DMS53 treated with DMSO at 0.1 percent for 48 hours (cell line): ENCODE measurements around the gene PAPOLG.
A peak's percentile ranks its signal among the peaks of the same experiment; 100 is the strongest.

Source experiments
- DNase-seq: peaks from one replicate; lab custom pipeline; 2025; ENCODE audit not compliant: unreplicated experiment; lab: John Stamatoyannopoulos, UW

Gene PAPOLG

DNA sequence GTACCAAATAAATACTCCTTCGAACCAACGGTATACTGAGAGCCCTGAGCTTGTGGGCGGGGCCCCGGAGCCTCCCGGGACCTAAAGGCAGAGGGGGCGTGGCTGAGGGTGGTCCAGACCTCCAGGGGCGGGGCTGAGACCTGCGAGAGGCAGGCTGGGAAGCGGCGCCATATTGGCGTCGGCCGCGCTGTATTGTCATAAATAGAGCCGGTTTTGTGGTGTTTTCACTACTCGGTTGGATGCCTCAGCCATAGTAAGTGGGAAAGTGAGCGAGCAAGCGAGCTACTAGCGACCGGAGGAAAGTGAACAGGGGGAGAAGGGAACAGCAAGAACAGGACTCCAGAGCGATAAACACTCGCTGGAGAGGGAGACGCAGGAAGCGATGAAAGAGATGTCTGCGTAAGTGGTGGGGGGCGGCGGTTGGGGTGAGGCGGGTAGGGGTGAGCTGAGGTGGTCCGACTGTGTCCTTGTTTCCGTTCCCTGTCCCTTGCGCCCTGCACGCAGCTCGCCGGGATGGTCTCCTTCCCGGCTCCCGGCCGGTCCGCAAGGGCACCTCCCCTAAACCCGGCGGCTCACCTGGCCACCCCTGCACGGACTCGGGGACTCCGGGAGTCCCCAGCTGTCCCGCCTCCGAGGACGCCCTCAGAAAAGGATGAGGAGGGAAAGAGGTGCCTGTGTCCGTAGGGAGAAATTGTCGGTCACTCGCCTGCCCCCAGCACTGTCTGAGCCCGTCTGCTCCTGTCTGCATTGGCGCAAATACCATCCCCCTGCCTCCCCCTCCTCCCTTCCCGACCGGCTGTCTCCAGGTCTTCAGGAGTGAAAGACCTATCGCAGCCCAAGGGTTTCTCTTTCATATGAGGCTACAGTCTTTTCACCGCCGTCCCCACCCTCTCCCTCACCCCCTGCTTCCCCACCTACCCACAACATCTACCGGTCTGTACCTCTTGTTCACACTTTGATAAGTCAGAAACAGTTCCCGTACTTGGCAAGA lies at the start of gene PAPOLG:
TSS of gene PAPOLG (plus strand) at position 172 of the 991 bp plus-strand sequence. CDS start at position 383, 211 bp downstream.
- DNase-seq: peak; percentile 93

DNA sequence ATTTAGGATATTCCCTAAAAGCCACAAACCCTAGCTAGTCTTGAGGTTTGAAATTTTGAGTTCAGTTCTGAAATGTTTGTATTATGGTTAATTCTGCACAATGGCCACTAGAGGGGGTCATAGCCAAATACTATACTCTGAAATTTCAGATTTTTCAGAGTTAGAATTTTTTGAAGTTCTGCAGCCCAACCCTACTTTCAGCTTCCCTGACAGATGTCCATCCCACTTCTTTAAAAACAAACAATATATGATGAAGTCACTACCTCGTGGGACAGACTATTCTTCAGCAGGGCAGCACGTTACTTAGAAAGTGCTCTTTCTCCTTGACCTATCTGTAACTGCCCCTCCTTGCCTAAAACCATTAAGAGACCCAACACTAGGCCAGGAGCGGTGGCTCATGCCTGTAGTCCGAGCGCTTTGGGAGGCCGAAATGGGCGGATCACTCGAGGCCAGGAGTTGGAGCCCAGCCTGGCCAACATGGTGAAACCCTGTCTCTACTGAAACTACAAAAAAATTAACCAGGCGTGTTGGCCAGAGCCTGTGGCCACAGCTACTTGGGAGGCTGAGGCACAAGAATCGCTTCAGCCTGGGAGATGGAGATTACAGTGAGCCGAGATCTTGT lies 48.2 kb upstream of the PAPOLG start:
- peak; percentile 23 for DNase-seq

DNA sequence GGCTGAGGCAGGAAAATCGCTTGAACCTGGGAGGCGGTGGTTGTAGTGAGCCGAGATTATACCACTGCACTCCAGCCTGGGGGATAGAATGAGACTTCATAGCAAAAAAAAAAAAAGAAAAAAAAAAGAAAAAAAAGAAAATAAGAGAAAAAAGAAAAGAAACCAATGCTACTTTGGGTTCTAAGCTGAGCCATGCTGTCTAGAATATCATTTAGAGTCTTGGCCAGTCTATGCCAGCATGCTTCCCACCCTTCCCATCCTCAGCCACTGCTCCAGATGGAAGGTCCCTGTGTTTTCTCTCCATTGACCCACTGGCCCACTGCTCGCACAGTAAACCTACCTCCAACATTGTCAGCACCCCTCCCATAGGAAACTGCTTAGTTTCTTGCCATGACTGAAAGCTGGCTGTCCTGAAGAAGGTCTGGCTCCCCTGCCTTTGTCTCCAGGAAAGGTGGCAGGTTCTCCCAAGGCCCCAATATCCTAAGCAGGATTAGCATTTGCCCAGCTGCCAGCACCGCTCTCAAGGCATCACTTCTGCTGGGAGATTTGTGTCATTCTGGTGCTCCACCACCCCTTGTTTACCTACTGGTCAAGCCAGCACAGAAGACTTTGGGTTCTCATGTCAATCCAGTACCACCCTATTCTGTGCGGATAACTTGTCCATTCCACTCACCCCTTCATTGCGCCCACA lies 47.3 kb upstream of the PAPOLG start:
- DNase-seq: no peak

DNA sequence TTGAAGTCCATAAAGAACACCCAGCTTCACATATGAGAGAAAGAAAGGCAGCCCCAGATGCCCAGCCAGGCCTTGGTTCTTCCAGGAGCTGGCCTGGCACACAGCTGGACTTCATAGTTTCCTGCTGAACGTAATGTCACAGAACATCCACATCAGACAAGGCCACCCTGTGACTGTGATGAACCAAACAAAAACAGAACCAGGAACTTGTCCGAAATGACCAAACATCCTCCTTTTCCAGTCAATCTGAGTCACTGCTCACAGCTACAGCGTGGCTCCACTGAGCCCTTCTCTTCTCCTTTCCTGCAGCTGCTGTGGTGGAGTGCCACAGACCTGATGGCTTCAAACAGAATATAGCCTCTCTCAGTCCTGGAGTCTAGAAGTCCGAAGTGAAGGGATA lies 45.4 kb upstream of the PAPOLG start:
- DNase-seq: no peak

DNA sequence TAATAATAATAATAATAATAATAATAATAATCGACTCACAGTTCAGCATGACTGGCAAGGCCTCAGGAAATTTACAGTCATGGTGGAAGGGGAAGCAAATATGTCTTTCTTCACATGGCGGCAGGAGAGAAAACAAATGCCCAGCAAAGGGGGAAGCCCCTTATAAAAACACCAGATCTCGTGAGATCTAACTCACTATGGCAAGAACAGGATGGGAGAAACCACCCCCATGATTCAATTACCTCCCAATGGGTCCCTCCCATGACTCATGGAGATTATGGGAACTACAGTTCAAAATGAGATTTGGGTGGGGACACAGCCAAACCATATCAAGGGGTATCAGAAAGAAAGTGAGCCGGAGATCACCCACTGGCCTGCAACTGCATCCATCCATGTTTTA lies 40.5 kb upstream of the PAPOLG start:
- DNase-seq: no peak

DNA sequence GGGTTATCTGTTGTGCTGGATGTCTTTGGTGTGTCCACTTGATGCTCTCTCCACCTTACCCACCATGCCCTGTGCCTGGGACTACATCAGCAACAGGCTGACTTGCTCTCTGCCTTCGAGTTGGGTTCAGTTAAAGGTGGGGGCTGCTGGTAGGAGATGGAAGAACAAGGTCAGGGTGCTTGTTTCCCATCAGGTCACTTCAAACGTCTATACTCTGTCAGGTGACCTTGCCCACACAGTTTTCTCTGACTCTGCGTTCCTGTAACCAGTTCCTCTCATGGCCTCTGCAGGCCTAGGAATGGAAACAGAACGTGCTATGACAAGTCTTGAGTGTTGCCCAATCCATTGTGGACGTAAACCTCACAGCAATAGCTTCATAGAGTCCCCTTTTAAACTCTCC lies 38.4 kb upstream of the PAPOLG start:
- no peak for DNase-seq

DNA sequence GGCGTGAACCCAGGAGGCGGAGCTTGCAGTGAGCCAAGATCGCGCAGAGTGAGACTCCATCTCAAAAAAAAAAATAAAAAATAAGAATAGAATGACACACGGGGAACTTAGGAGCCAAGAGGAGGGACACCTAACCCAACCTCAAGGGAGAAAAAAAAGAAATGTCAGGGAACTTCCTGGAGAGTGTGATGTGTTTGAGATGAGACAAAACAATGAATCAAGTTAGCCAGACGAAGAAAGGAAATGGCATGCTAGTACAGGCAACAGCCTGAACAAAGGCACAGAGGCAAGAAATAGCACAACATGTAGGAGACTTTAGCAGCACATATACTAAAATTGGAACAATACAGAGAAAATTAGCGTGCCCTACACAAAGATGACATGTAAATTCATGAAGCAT lies 36.7 kb upstream of the PAPOLG start:
- no peak for DNase-seq

DNA sequence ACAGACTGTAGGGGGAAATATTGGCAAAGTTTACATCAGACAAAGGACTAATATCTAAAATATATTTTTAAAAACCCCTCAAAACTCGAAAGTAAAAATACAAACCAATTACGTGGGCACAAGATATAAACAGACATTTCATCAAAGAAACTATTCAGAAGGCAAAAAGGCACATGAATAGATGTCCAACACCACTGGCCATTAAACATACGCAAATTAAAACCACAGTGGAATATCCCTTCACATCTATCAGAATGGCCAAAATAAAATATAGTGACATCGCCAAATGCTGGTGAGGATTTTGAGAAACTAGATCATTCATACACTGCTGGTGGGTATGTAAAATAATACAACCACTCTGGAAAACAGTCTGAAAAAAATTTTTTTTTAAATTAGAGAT lies 30.6 kb upstream of the PAPOLG start:
- DNase-seq: no peak

DNA sequence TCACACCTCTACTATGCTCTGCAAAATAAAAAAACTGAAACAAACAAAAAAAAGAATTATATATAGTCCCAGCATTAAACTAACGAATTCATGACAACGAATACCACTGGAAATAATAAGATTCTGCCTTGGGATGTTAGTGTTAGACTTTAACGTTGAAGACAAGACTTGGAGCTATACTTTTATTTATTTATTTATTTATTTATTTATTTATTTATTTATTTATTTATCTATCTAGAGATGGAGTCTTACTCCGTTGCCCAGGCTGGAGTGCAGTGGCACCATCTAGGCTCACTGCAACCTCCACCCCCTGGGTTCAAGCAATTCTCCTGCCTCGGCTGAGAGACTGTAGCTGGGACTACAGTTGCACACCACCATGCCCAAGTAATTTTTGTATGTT lies 27.2 kb upstream of the PAPOLG start:
- no peak for DNase-seq

DNA sequence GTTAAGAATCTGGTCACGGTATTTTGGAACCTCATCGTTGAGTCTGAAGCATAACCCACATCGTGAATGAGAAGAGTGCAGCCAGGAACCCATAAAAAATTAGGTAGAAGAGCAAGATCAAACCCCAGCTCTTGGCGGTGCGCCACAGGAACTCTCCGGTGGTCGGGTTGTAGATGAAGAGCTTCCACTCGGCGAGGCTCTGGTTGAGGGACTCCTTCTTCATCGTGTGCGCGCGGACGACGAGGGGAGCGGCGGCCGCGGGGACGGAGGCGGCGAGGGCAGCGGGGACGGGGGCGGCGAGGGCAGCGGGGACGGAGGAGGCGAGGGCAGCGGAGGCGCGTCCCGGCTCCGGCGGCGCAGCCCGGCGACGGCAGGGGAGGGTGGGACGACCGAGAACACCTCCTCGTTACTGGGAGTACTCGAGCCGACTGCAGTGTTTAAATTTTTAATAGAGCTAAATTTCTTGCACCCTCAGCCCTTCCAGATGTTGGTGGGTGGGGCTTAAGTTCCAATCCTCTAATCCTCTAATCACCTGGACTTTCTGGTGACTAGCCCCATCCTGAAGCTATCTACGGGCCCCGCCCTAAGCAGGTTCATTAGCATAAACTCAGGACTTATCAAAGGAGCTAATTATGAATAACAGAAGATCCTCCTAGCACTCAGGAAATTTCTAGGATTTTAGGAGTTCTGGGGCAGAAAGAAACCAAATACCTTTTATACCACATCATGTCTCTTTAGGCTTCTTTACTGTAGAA lies 20.4 kb upstream of the PAPOLG start:
- DNase-seq: no peak

DNA sequence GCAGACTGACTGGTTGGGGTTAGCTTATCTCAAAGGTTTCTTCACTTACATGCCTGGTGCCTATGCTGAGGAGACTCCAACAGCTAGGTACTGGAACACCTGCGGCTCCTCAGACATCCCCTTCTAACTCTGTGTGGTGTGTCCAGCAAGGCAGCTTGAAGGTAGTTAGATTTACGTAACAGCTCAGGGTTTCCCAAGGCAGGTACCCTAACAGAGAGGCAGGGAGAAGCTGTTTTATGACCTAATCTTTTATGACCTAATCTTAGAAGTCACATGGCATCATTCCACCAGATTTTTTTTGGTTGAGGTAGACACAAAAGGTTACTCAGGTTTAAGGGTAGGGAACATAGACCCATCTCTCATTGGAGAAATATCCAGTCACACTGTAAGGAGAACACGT lies 17.4 kb upstream of the PAPOLG start:
- no peak for DNase-seq

DNA sequence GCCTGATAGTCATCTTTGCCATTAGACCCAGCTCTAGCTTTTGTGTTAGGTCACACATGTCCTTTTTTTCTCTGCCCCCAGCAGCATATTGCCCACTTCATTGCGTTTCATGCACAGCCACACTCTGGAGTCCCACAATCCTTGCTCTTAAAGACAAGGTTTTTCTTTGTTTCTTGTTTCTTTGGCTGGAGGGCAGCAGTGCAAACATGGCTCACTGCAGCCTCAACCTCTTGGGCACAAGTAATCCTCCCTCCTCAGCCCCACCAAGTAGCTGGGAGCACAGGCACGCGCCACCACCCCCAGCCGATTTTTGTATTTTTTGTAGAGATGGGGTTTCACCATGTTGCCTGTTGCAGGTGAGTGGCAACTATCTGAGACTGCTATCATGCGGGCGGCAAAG lies 16.9 kb upstream of the PAPOLG start:
- no peak for DNase-seq

DNA sequence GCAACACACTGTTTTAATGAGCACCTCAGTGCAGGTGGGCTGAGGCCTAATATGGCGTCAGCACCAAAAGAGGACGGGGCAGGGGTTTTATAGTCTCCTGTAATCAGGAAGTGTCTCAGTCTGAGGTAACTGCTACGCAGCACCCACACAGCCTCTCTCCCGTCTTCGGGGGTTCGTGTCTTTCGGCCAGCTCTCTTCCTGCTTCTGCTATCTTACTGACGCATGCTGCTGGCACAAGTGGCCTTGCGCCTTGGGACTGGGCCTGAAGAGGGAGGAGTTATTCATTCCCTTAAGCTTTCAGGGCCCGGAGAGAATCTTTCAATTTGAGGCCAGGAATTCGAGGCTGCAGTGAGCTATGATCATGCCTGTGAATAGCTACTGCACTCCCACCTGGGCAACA lies 14.5 kb upstream of the PAPOLG start:
- DNase-seq: no peak

DNA sequence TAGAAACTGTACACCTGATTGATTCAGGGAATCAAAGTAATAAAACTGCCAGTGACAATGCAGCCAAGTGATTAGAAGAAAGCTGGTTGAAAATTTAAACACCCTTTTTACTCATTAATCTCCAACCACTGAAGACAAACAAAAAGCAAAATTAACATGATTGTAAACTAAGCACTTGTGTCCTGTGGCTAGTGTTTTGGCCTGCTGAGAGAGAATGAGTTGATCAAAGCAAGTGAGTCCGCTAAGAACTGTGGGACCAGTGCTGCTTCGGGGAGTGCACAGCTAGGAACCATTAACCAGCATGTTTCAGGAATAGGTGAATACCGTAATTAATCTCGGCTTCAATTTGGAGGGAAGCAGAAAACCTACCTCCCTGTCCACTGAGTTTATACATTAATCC lies 13.6 kb upstream of the PAPOLG start:
- no peak for DNase-seq

DNA sequence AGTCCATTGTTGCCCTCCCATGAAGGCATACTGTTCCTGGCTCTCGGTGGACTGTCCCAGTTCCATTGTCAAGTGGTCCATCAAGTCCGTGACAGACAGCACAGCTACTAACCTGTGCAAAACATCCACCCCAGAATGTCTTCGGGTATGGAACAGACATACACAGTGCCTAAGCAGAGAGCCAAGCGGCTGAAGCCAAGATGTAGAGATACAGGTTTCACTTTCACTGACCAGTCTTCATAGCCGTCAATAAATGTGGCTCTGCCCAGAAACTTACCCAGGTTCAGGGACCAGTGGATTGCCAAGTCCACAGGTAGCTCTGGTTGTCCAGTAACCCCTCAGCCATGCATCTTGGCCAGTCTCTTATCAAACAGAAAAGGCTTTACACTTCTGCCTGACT lies 10.7 kb upstream of the PAPOLG start:
- DNase-seq: no peak

DNA sequence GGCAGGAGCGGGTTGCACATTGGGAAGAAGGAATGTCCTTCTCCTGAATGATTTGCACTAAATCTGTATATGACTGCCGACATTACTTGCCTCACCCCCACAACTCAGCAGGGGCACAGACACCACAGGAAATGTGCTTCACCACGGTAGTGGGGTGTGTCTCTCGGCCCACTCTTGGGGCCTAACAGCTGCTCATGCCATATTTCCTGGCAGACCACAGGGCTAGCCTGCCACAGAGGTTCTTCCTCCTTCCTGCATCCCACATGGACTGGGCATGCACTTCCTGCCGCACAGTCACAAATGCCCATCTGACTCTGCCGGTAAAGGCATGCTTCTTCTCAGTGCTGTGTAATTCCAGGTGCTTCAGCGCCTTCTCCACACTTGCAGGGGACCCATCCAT lies 10.3 kb upstream of the PAPOLG start:
- no peak for DNase-seq

DNA sequence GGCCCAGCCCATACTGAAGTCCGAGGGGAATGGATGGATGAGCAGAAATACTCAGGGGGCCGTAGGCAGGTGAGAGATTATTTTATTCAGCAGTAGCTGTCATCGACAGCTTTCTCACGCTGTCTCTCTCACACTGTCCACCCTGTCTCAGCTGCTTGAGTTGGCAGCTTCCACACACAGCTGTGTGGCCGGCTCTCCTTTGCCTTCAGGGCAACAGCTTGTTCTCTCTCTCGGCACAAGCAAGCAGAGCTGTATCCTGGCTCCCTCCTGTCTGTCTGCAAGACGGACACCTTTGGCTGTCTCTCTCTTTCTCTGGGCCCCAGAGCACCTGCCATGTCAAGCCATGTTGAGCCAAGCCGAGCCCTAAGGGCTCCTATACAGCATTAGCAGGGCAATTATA lies 9.8 kb upstream of the PAPOLG start:
- DNase-seq: no peak

DNA sequence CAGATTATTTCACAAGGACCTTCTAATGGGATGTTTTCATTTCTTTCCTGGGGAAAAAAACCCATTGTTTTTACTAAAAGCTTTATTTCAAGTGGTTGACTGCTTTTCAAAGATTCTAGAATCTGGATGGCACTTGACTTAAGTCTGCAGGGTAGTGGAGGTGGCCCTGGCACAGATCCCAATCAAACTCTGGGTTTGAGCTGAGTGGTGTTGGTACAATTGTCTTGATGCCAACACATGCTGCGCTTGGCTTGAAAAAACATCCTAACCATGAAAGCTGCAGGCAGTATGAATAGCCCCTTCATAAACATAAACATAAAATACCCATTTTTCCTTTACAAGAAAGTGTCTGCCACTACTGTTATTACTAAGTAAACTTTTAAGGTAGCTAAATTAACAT lies 3.6 kb downstream of the PAPOLG start:
- DNase-seq: peak; percentile 19

DNA sequence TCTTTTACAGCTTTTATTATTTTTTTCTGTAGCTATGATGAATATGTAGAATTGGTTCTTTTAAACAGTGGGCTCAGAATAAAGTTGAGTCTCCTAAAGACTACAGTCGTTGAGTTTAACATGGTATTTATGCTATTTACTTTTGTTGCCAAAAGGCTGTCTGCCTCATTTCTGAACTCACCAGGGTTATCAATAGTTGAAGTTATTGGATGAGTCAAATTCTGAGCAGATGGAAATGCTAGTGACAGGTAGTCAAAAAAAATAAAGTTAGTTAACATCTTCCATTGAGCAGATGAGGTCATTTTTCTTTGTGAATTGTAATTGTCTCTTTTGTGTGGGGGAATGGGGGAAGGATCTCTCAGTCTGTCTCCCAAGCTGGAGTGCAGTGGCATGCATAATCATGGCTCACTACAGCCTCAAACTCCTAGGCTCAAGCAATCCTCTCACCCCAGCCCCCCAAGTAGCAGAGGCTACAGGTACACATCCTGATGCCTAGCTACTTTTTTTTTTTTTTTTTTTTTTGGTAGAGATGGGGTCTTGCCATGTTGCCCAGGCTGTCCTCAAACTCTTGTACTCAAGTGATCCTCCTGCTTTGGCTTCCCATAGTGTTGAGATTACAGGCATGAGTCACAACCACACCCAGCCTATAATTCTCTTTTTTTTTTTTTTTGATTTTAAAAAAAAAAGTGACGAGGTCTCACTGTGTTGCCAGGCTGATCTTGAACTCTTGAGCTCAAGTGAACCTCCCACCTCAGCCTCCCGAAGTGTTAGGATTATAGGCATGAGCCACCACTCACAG lies 8.9 kb downstream of the PAPOLG start:
- DNase-seq: no peak

DNA sequence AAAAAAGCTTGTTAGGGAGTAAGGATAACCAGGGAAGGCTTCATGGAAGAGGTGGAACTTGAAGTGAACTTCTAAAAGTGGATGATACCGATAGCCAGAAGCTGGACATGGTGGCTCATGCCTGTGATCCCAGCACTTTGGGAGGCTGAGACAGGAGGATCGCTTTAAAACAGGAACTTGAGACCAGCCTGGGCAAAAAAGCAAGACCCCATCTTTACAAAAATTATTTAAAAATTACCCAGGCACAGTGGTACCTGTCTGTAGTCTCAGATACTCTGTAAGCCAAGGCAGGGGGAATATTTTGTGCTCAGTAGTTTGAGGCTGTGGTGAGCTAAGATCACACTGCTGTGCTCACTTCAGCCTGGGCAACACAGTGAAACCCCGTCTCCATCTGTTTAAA lies 10.2 kb downstream of the PAPOLG start:
- DNase-seq: no peak
